Lower leg skin (tissue), 4 donors: ENCODE measurements around the gene BMP8A. TPM values are rescaled to one million over a fixed set of nuclear protein-coding genes. Genes with fewer than 3 reads are reported as not detected.

Experiments used
- DNase-seq, 2 donors: peaks; one replicate each; pipeline ENCODE4 v3.0.0-alpha.2; 2019; ENCODE audit warnings: low spot score in 2 of 2
- H3K4me3 ChIP-seq: fragments of 200-600 bp; sonication (generic); 2 replicates; pipeline ENCODE4 v1.5.1; 2017; ENCODE audit warnings: mild to moderate bottlenecking, low read depth; ENCODE audit not compliant: poor library complexity, severe bottlenecking
- CTCF ChIP-seq, 3 donors: fragments of 450-650 bp; IDR thresholded peaks; one replicate each; pipeline ENCODE4 v1.5.1; 2016; ENCODE audit warnings: antibody characterized with exemption in 3 of 3, mild to moderate bottlenecking in 3 of 3, moderate library complexity in 2 of 3
- POLR2A ChIP-seq, 2 donors: fragments of 450-650 bp; IDR thresholded peaks; one replicate each; pipeline ENCODE4 v1.6.1; 2016 to 2017; ENCODE audit warnings: antibody characterized with exemption in 2 of 2, mild to moderate bottlenecking in 1 of 2, moderate library complexity in 1 of 2
- WGBS, 2 donors: methylation state at CpG; one replicate each; pipeline ENCODE4 v1.1.5; 2018; 5-methylcytosine and 5-hydroxymethylcytosine counted together
- intact Hi-C: fragments of 100-400 bp; cut with DNase I; formaldehyde crosslinking; loops from one replicate; pipeline ENCODE4 v1.15.0; 2023; ENCODE audit warnings: low total_unique reads
- total RNA-seq, 4 donors: library from RNA; depleted of rRNA; stranded (reverse); fragments of >200 nt; gene quantifications; one replicate each; pipeline ENCODE4 v1.1.0, GENCODE V29; 2016

BMP8A gene
- total RNA-seq, 4 donors from 2014 or later: 0.81 to 0.91 TPM; not detected in 2

DNA sequence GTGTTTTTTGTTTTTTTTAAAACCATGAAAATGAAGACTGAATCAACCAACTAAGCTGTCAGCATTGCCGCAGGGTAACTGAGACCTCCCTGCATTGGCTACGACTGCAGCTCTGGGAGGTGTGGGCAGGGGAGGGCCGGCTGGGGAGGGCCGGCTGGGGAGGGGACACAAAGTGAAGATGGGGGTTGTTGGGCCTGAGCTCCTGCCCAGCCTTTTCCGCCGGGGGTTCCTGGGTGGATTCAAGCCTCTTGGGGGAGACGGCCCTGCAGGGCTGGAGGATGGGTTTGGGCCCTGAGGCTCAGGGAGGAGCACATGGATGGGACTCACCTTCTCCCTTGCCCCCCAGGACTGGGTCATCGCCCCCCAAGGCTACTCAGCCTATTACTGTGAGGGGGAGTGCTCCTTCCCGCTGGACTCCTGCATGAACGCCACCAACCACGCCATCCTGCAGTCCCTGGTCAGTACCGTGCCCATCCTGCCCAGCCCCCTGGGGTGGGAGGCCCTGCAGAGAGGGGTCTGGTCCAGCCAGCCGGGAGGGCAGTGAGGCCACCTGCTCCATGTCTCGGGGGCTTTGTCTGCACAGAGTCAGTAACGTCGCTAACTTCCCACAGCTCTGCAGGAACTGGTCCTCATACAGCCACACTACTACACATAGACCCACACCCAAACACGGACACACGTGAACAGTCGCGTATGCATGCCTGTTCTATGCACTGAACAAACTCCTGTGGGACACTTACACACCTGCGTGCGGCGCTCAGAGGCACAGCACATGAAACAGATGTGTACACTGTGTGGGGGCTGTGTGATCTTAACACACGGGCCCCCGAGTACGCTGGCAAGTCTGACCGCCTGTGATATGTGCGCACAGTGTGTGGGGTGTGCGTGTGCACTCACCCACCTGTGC is 31.5 kb downstream of the BMP8A start:
- intact Hi-C loops: no loop called here
- 83 to 86% methylated on average over 21 to 23 of the region's 29 CpGs for WGBS, 2 donors
- DNase-seq: no peak
- H3K4me3 ChIP-seq: no peak overlapping the region
- no peak for TF ChIP-seq POLR2A (IDR thresholded peaks at IDR 0.05)
- no peak for TF ChIP-seq CTCF (IDR thresholded peaks at IDR 0.05)

- intact Hi-C loops: no loop called here
- no peak overlapping the region for H3K4me3 ChIP-seq
- 60 to 77% methylated on average over 6 of the region's 6 CpGs for WGBS, 2 donors
- DNase-seq: no peak
- TF ChIP-seq POLR2A (IDR thresholded peaks at IDR 0.05) (no peak), CTCF (IDR thresholded peaks at IDR 0.05) (no peak)
These were observed 32.7 kb downstream of the BMP8A start for GRCh38 chr1:39524171-39524570.

- 89 to 93% methylated on average over 15 of the region's 15 CpGs for WGBS, 2 donors
- TF ChIP-seq CTCF (IDR thresholded peaks at IDR 0.05) (no peak), POLR2A (IDR thresholded peaks at IDR 0.05) (no peak)
- no peak for DNase-seq
- intact Hi-C loops: no loop called here
- no peak overlapping the region for H3K4me3 ChIP-seq
These were observed 33.3 kb downstream of the BMP8A start for GRCh38 chr1:39524591-39525365.

DNA sequence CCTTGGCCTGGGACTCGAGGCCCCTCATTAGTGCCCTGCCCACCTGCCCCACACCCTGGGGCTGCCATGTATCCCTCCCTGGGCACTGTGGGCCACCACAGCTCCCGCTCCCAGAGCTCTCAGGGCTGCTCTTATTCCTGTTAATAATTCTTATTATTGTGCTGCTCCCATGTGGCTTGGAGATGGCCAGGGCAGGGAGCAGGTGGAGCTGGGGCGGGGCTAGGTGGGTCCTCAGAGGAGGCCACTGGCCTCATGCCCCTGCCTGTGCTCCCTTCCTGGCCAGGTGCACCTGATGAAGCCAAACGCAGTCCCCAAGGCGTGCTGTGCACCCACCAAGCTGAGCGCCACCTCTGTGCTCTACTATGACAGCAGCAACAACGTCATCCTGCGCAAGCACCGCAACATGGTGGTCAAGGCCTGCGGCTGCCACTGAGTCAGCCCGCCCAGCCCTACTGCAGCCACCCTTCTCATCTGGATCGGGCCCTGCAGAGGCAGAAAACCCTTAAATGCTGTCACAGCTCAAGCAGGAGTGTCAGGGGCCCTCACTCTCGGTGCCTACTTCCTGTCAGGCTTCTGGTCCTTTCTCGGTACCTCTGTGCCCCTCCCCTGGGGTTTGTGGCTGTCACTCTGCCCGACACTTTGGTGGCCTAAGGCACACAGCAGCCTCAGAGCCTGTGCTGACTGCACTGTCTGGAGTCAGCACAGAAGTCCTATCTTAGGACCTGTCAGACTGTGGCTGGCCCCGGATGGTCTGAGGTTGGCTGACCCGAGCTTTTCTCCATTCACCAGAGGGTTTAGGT is 34.1 kb downstream of the BMP8A start:
- DNase-seq: no peak
- 81 to 93% methylated on average over 17 of the region's 17 CpGs for WGBS, 2 donors
- H3K4me3 ChIP-seq: no peak overlapping the region

More for the DNA sequence above, 34.1 kb downstream of the BMP8A start:
- intact Hi-C loops: no loop called here
- TF ChIP-seq POLR2A (IDR thresholded peaks at IDR 0.05) (no peak), CTCF (IDR thresholded peaks at IDR 0.05) (no peak)
